NB4 (cell line): ENCODE results near the gene OCRL.

Experiments used
- CTCF ChIP-seq: IDR thresholded peaks from one replicate; pipeline ENCODE4 v1.5.1; 2012; ENCODE audit warnings: low read depth, low read length
- MAX ChIP-seq: IDR thresholded peaks from 2 replicates; pipeline ENCODE4 v1.6.1; 2011; ENCODE audit warnings: low read depth, low read length
- MYC ChIP-seq: IDR thresholded peaks from 2 replicates; pipeline ENCODE4 v1.6.1; 2011; ENCODE audit warnings: low read depth, low read length
- POLR2A ChIP-seq: IDR thresholded peaks from 2 replicates; pipeline ENCODE4 v1.6.1; 2011; ENCODE audit warnings: mild to moderate bottlenecking; ENCODE audit not compliant: insufficient read length; ENCODE audit errors: extremely low read depth

GRCh38 chrX:129557844-129558480 lies 17.9 kb downstream of the OCRL start:
- TF ChIP-seq CTCF (no peak), MAX (no peak), POLR2A (no peak), MYC (no peak)
